Astrocyte of the cerebellum (primary cell): ENCODE data around the gene GNG12.

Experiments used
- DNase-seq: peaks from one replicate; pipeline ENCODE4 v3.0.0-alpha.2; 2011; ENCODE audit warnings: low read depth
- H3K4me3 ChIP-seq: 2 replicates; pipeline ENCODE4 v1.5.1; 2011; ENCODE audit warnings: mild to moderate bottlenecking, low read depth, low read length, moderate library complexity
- CTCF ChIP-seq: IDR thresholded peaks from 2 replicates; pipeline ENCODE4 v1.5.1; 2012; ENCODE audit warnings: low read length, low read depth, moderate library complexity, mild to moderate bottlenecking; ENCODE audit errors: missing control alignments
- in situ Hi-C: cut with HindIII; loops from 2 replicates; pipeline ENCODE4 v1.10.0; 2017; ENCODE audit warnings: low sequenced_read_pairs

Gene GNG12

GRCh38 chr1:67844988-67845387, 11.7 kb upstream of the GNG12 start:
- in situ Hi-C loops, result no loop called here
- no peak overlapping the region for H3K4me3 ChIP-seq
- DNase-seq, result no peak
- TF ChIP-seq CTCF, result no peak

GRCh38 chr1:67843746-67844145, 10.5 kb upstream of the GNG12 start:
- in situ Hi-C loops, result no loop called here
- no peak overlapping the region for H3K4me3 ChIP-seq
- TF ChIP-seq CTCF, result no peak
- DNase-seq, result no peak

GRCh38 chr1:67843331-67843730, 10.1 kb upstream of the GNG12 start:
- in situ Hi-C loops, result no loop called here
- no peak overlapping the region for H3K4me3 ChIP-seq
- TF ChIP-seq CTCF, result no peak
- no peak for DNase-seq

- in situ Hi-C loops, result no loop called here
- H3K4me3 ChIP-seq, result no peak overlapping the region
- peak; percentile 90 for DNase-seq
- no peak for TF ChIP-seq CTCF
Observed at GRCh38 chr1:67840449-67840848, 7.2 kb upstream of the GNG12 start.

- no peak for TF ChIP-seq CTCF
- no peak overlapping the region for H3K4me3 ChIP-seq
- DNase-seq, result no peak
- in situ Hi-C loops, result no loop called here
Observed at GRCh38 chr1:67839826-67840225, 6.6 kb upstream of the GNG12 start.

- TF ChIP-seq CTCF, result no peak
- in situ Hi-C loops, result no loop called here
- H3K4me3 ChIP-seq, result no peak overlapping the region
- peak; percentile 24 for DNase-seq
Observed at GRCh38 chr1:67838180-67838910, 5.1 kb upstream of the GNG12 start.
